Measurements from ENCODE around the gene AIMP1. TPM values are rescaled to one million over a fixed set of nuclear protein-coding genes. Genes with fewer than 3 reads are reported as not detected.

AIMP1 gene
- total and polyA plus RNA-seq, 2 of the 13 experiments (the other 11 are each of a cell fraction or from before 2014, with no cell fraction given): 28.6 to 82.9 TPM

DNA sequence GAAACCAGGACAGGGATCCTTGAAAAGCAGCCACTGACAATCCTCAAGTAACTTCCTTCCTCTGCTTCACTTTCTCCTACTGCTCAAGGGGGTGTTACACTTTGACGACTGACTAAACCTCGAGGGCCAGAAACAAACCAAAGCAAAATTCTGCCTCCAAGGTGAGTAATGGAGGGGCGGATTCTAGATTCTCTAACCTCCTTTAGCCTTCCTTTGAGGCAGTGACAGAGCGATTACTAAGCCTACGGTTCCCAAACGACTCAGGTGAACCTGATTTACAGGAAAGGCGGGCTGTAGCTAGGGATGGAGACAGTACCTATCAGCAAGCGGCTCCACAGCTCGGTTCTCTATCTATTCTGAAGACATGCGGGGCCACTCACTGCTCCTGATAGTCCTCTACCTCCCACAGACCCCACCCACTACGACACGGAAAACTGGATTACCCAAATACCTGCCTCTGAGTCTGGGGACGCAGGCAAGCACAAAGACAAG lies 828 bp upstream of the AIMP1 start (continued):
- TF ChIP-seq, protein P1, sequence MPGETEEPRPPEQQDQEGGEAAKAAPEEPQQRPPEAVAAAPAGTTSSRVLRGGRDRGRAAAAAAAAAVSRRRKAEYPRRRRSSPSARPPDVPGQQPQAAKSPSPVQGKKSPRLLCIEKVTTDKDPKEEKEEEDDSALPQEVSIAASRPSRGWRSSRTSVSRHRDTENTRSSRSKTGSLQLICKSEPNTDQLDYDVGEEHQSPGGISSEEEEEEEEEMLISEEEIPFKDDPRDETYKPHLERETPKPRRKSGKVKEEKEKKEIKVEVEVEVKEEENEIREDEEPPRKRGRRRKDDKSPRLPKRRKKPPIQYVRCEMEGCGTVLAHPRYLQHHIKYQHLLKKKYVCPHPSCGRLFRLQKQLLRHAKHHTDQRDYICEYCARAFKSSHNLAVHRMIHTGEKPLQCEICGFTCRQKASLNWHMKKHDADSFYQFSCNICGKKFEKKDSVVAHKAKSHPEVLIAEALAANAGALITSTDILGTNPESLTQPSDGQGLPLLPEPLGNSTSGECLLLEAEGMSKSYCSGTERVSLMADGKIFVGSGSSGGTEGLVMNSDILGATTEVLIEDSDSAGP (CRISPR knock-in tag; IDR thresholded peaks at IDR 0.05; ENCODE audit: borderline replicate concordance): no peak
- TF ChIP-seq KMT2A (CRISPR knock-in tag; IDR thresholded peaks at IDR 0.05) (no peak; the same call in 1 of the 2 replicates), PRMT3 (CRISPR knock-in tag; IDR thresholded peaks at IDR 0.05; ENCODE audit: borderline replicate concordance, low read depth) (no peak), POLR2G (IDR thresholded peaks at IDR 0.05; ENCODE audit: low read depth, low read length) (no peak), NCOA5 (CRISPR knock-in tag; IDR thresholded peaks at IDR 0.05) (no peak), ZNF282 (IDR thresholded peaks at IDR 0.05; ENCODE audit: partially characterized antibody) (no peak), SOX6 (IDR thresholded peaks at IDR 0.05) (no peak), SOX6 (CRISPR knock-in tag; IDR thresholded peaks at IDR 0.05) (no peak), ZSCAN31 (CRISPR knock-in tag; IDR thresholded peaks at IDR 0.05; ENCODE audit: low read depth) (no peak), ZFP62 (CRISPR knock-in tag; IDR thresholded peaks at IDR 0.05) (no peak), RORA (CRISPR knock-in tag; IDR thresholded peaks at IDR 0.05) (no peak), SAFB2 (CRISPR knock-in tag; IDR thresholded peaks at IDR 0.05; ENCODE audit: borderline replicate concordance, low read depth) (no peak), ZNF10 (CRISPR knock-in tag; IDR thresholded peaks at IDR 0.05; ENCODE audit: borderline replicate concordance, low read depth) (no peak), CBX5 (CRISPR knock-in tag; IDR thresholded peaks at IDR 0.05; ENCODE audit: borderline replicate concordance) (no peak), CENPT (CRISPR knock-in tag; IDR thresholded peaks at IDR 0.05; ENCODE audit: low read depth) (no peak), SKI (IDR thresholded peaks at IDR 0.05; ENCODE audit: partially characterized antibody) (no peak), ZMAT3 (CRISPR knock-in tag; conservative IDR thresholded peaks at IDR 0.05) (no peak; the same call in 1 of the 2 replicates), PHF8 (CRISPR knock-in tag; IDR thresholded peaks at IDR 0.05) (no peak), SP2 (CRISPR knock-in tag; IDR thresholded peaks at IDR 0.05) (no peak), ETV5 (CRISPR knock-in tag; IDR thresholded peaks at IDR 0.05; ENCODE audit: borderline replicate concordance) (no peak), SMARCC2 (IDR thresholded peaks at IDR 0.05) (no peak)
- TF ChIP-seq, protein P2, sequence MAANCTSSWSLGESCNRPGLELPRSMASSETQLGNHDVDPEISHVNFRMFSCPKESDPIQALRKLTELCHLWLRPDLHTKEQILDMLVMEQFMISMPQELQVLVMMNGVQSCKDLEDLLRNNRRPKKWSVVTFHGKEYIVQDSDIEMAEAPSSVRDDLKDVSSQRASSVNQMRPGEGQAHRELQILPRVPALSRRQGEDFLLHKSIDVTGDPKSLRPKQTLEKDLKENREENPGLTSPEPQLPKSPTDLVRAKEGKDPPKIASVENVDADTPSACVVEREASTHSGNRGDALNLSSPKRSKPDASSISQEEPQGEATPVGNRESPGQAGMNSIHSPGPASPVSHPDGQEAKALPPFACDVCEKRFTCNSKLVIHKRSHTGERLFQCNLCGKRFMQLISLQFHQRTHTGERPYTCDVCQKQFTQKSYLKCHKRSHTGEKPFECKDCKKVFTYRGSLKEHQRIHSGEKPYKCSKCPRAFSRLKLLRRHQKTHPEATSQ (CRISPR knock-in tag; IDR thresholded peaks at IDR 0.05; ENCODE audit: borderline replicate concordance): no peak
- TF ChIP-seq, protein P3, sequence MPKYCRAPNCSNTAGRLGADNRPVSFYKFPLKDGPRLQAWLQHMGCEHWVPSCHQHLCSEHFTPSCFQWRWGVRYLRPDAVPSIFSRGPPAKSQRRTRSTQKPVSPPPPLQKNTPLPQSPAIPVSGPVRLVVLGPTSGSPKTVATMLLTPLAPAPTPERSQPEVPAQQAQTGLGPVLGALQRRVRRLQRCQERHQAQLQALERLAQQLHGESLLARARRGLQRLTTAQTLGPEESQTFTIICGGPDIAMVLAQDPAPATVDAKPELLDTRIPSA (CRISPR knock-in tag; IDR thresholded peaks at IDR 0.05; ENCODE audit: borderline replicate concordance): no peak
- TF ChIP-seq, protein P4, sequence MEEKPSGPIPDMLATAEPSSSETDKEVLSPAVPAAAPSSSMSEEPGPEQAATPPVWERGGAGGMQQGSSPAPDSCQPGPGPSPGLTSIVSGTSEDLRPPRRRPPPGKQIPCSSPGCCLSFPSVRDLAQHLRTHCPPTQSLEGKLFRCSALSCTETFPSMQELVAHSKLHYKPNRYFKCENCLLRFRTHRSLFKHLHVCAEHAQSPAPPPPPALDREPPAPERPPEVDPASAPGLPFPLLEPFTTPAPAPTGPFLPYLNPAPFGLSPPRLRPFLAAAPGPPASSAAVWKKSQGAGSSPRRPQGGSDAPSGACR (CRISPR knock-in tag; IDR thresholded peaks at IDR 0.05): no peak
- TF ChIP-seq, protein P5, sequence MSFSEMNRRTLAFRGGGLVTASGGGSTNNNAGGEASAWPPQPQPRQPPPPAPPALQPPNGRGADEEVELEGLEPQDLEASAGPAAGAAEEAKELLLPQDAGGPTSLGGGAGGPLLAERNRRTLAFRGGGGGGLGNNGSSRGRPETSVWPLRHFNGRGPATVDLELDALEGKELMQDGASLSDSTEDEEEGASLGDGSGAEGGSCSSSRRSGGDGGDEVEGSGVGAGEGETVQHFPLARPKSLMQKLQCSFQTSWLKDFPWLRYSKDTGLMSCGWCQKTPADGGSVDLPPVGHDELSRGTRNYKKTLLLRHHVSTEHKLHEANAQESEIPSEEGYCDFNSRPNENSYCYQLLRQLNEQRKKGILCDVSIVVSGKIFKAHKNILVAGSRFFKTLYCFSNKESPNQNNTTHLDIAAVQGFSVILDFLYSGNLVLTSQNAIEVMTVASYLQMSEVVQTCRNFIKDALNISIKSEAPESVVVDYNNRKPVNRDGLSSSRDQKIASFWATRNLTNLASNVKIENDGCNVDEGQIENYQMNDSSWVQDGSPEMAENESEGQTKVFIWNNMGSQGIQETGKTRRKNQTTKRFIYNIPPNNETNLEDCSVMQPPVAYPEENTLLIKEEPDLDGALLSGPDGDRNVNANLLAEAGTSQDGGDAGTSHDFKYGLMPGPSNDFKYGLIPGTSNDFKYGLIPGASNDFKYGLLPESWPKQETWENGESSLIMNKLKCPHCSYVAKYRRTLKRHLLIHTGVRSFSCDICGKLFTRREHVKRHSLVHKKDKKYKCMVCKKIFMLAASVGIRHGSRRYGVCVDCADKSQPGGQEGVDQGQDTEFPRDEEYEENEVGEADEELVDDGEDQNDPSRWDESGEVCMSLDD (CRISPR knock-in tag; IDR thresholded peaks at IDR 0.05; ENCODE audit: borderline replicate concordance): 0 out of 2 replicates have a peak, but pooled peaks have one; percentile 13

All from HepG2 (cell line).